OCI-LY3 (cell line): ENCODE measurements around the gene SYT6.

ENCODE experiments used
- H2AFZ ChIP-seq: fragments of 200-600, 300-600 bp; shearing (Covaris generic); 2 replicates; pipeline ENCODE4 v1.6.0; 2014; ENCODE audit warnings: antibody characterized with exemption, low read depth, low read length
- H3K27ac ChIP-seq: fragments of 200-600, 300-600 bp; sonication (generic); 2 replicates; pipeline ENCODE4 v1.5.1; 2014; ENCODE audit warnings: mild to moderate bottlenecking, low read length, moderate library complexity, mixed read lengths
- H3K27me3 ChIP-seq: fragments of 200-600, 300-600 bp; sonication (generic); 2 replicates; pipeline ENCODE4 v1.6.1; 2014; ENCODE audit warnings: low read depth, low read length, mixed read lengths
- H3K36me3 ChIP-seq: fragments of 200-600, 300-600 bp; sonication (generic); replicated peaks from 2 replicates; pipeline ENCODE3; 2014; ENCODE audit warnings: low read depth, low read length, mixed read lengths
- H3K4me1 ChIP-seq: fragments of 300-600, 200-600 bp; sonication (generic); 2 replicates; pipeline ENCODE4 v1.6.1; 2014; ENCODE audit warnings: low read length, mixed read lengths
- H3K4me2 ChIP-seq: fragments of 200-600, 300-600 bp; sonication (generic); 2 replicates; pipeline ENCODE4 v1.6.1; 2014; ENCODE audit warnings: low read length, mixed read lengths
- H3K4me3 ChIP-seq: fragments of 300-600, 200-600 bp; sonication (generic); 2 replicates; pipeline ENCODE4 v1.5.1; 2014; ENCODE audit warnings: antibody characterized with exemption, mild to moderate bottlenecking, low read length, moderate library complexity
- H3K79me2 ChIP-seq: fragments of 300-600, 200-600 bp; shearing (Covaris generic); 2 replicates; pipeline ENCODE4 v1.6.1; 2014; ENCODE audit warnings: mild to moderate bottlenecking, low read length, mixed read lengths
- H3K9ac ChIP-seq: fragments of 300-600, 200-600 bp; shearing (Covaris generic); 2 replicates; pipeline ENCODE4 v1.6.0; 2014; ENCODE audit warnings: mild to moderate bottlenecking, low read length, moderate library complexity
- H3K9me3 ChIP-seq: fragments of 200-600, 300-600 bp; shearing (Covaris generic); 2 replicates; pipeline ENCODE4 v1.6.1; 2014; ENCODE audit warnings: low read length, mixed read lengths; ENCODE audit not compliant: insufficient read depth
- H4K20me1 ChIP-seq: fragments of 200-600, 300-600 bp; sonication (generic); 2 replicates; pipeline ENCODE4 v1.6.1; 2016; ENCODE audit warnings: low read length, mixed read lengths; ENCODE audit not compliant: insufficient read depth
- EZH2phosphoT487 ChIP-seq: fragments of 200-600 bp; shearing (Covaris generic); IDR thresholded peaks from 2 replicates; pipeline ENCODE4 v1.6.1; 2018; ENCODE audit warnings: antibody characterized with exemption, mixed run types, low read depth
- TF ChIP-seq, protein P1 (sequence below): fragments of 200-600, 300-600 bp; sonication (generic); IDR thresholded peaks from 2 replicates; pipeline ENCODE4 v1.5.1; 2014; ENCODE audit warnings: antibody characterized with exemption, low read length, low read depth

Gene SYT6

DNA sequence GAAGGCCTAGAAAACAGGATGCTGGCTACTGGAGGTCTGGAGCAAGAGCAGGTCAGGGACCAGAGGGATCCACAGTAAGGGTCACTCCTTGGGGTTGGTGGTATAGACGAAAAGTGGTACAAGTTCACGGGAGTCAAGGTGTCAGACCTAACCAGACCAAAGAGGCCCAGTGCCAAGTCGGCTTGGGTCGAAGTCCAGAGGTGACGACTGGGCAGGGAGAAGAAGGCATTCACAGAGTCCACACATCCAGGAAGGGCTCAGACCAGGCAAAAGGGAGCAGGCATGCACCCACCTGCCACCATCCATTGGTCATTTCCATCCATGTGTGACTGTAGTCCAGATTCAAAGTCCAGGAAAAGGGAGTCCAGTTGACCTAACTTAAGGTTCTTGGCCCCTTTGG, 27.1 kb upstream of the SYT6 start:
- H3K9ac ChIP-seq = no peak overlapping the region
- no peaks in the 10 kb centered on the region for H3K4me1 ChIP-seq
- no peak for TF ChIP-seq EZH2phosphoT487
- TF ChIP-seq, protein P1, sequence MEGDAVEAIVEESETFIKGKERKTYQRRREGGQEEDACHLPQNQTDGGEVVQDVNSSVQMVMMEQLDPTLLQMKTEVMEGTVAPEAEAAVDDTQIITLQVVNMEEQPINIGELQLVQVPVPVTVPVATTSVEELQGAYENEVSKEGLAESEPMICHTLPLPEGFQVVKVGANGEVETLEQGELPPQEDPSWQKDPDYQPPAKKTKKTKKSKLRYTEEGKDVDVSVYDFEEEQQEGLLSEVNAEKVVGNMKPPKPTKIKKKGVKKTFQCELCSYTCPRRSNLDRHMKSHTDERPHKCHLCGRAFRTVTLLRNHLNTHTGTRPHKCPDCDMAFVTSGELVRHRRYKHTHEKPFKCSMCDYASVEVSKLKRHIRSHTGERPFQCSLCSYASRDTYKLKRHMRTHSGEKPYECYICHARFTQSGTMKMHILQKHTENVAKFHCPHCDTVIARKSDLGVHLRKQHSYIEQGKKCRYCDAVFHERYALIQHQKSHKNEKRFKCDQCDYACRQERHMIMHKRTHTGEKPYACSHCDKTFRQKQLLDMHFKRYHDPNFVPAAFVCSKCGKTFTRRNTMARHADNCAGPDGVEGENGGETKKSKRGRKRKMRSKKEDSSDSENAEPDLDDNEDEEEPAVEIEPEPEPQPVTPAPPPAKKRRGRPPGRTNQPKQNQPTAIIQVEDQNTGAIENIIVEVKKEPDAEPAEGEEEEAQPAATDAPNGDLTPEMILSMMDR = no peak
- H3K9me3 ChIP-seq = no peaks in the 10 kb centered on the region
- H3K79me2 ChIP-seq = no peaks in the 10 kb centered on the region
- no peaks in the 10 kb centered on the region for H3K27me3 ChIP-seq
- H3K36me3 ChIP-seq = no peaks in the 10 kb centered on the region
- no peaks in the 10 kb centered on the region for H4K20me1 ChIP-seq
- H3K4me2 ChIP-seq = no peak overlapping the region
- H3K4me3 ChIP-seq = no peak overlapping the region
- H2AFZ ChIP-seq = no peak overlapping the region
- H3K27ac ChIP-seq = no peak overlapping the region

DNA sequence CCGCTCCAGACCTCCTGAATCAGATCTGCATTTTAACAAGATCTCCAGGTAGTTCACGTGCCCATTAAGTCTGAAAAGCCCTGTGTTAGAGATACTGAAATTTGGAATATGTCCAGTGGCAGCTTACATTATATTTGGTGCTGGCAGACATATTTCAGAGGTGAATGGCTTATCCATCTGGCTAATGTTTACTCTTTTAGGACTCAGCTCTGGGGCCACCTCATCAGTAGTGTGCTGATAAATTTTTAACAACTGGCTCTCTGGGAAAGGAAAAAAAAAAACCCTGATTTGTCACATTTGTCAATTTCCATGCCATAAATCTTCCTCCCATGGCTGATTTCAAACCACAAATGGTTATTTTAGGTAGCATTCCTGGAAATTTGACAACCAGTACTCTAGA, 25.3 kb upstream of the SYT6 start:
- H3K27me3 ChIP-seq = no peaks in the 10 kb centered on the region
- no peak overlapping the region for H3K27ac ChIP-seq
- no peaks in the 10 kb centered on the region for H3K9me3 ChIP-seq
- no peaks in the 10 kb centered on the region for H4K20me1 ChIP-seq
- H3K79me2 ChIP-seq = no peaks in the 10 kb centered on the region
- H3K9ac ChIP-seq = no peak overlapping the region
- no peak overlapping the region for H2AFZ ChIP-seq
- TF ChIP-seq EZH2phosphoT487 = no peak
- TF ChIP-seq, protein P1 = no peak
- no peaks in the 10 kb centered on the region for H3K4me1 ChIP-seq
- H3K4me3 ChIP-seq = no peak overlapping the region
- H3K4me2 ChIP-seq = no peak overlapping the region
- no peaks in the 10 kb centered on the region for H3K36me3 ChIP-seq

DNA sequence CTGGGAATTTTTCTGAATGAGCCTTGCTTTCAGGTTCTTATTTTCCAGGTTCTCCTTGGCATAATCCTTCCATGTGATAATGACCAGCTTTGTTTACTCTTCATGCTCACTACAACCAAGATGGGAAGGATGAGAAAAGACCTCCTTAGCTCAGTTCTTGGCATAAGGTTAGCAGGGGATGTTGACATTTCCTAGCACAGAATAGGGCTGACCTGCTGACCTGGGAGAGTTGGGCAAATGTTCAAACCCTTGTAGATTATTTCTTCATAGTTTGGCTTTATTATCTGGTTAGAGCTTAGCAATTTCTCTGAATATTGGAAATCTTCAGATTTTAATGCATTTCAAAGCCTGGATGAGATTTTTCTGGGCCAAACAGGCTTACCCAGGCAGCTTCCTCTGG, 23.6 kb upstream of the SYT6 start:
- Histone ChIP-seq H2AFZ (no peak overlapping the region), H3K27me3 (no peaks in the 10 kb centered on the region), H3K9ac (no peak overlapping the region), H3K4me1 (no peaks in the 10 kb centered on the region), H3K27ac (no peak overlapping the region), H4K20me1 (no peaks in the 10 kb centered on the region), H3K4me3 (no peak overlapping the region), H3K4me2 (no peak overlapping the region), H3K9me3 (no peaks in the 10 kb centered on the region), H3K79me2 (no peaks in the 10 kb centered on the region), H3K36me3 (no peaks in the 10 kb centered on the region)
- TF ChIP-seq, protein P1 = no peak
- no peak for TF ChIP-seq EZH2phosphoT487

DNA sequence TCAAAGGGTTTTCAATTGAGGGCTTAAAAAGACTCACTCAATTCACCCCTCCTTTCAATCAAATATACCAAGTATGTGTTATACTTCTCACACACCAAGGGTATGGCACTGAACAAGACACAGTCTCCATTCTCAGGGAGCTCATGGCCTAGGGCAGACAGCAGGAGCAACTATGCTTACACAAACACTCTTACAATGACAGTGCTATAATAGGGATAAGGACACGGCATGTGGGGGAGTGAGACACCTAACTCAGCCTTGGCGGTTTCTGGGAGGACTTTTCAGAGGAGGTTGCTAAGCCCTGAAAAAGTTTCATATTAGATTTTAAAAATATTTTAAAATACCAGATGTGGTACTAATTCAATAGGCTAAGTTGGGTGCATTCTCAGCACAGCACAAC, 22.7 kb upstream of the SYT6 start:
- TF ChIP-seq, protein P1 = no peak
- no peak for TF ChIP-seq EZH2phosphoT487
- no peak overlapping the region for H3K4me2 ChIP-seq
- no peak overlapping the region for H2AFZ ChIP-seq

More for the DNA sequence above, 22.7 kb upstream of the SYT6 start:
- Histone ChIP-seq H3K4me3 (no peak overlapping the region), H3K4me1 (no peaks in the 10 kb centered on the region), H4K20me1 (no peaks in the 10 kb centered on the region), H3K9me3 (no peaks in the 10 kb centered on the region), H3K36me3 (no peaks in the 10 kb centered on the region), H3K27ac (no peak overlapping the region), H3K27me3 (no peaks in the 10 kb centered on the region), H3K9ac (no peak overlapping the region), H3K79me2 (no peaks in the 10 kb centered on the region)
